ENCODE results near the gene EEF1A2. TPM values are rescaled to one million over a fixed set of nuclear protein-coding genes. Genes with fewer than 3 reads are reported as not detected.

Gene EEF1A2
- polyA plus RNA-seq, 2 of the 4 experiments (the other 2 are of a cell fraction), result 16.3 to 129 TPM

GRCh38 chr20:63497138-63497945 lies 1.5 kb downstream of the EEF1A2 start (continued):
- TF ChIP-seq E2F6 (IDR thresholded peaks at IDR 0.05; ENCODE audit: borderline replicate concordance, low read depth), result no peak
- no peak for TF ChIP-seq USF2 (IDR thresholded peaks at IDR 0.05)
- TF ChIP-seq TFCP2L1 (CRISPR knock-in tag; IDR thresholded peaks at IDR 0.05), result no peak

GRCh38 chr20:63496596-63497120 lies 2.2 kb downstream of the EEF1A2 start:
- POLR2A ChIA-PET, result interaction anchor here (0.9 to 1.6 kb wide), 3 partner anchors 24 to 33 kb away, joined by 3 to 21 read pairs (median 3); partner anchors contain the start of gene PPDPF
- no peak for FAIRE-seq
- TF ChIP-seq RNF2 (IDR thresholded peaks at IDR 0.05; ENCODE audit: borderline replicate concordance, low read depth) (no peak), NR3C1 (IDR thresholded peaks at IDR 0.05) (no peak), JUN (IDR thresholded peaks at IDR 0.05) (no peak), CTCF (IDR thresholded peaks at IDR 0.05) (no peak), SREBF2 (IDR thresholded peaks at IDR 0.05) (no peak), ZC3H11A (IDR thresholded peaks at IDR 0.05) (no peak)
- Histone ChIP-seq H3K4me1 (peaks cover 27% of the 10 kb centered on the region), H3K4me2 (peak overlapping the region; percentile 100), H3K9me3 (no peaks in the 10 kb centered on the region), H3K27ac (peak overlapping the region in 1 of 2 experiments; percentile 55; a peak in 3 of 6 replicates), H3K4me3 (no peak overlapping the region)
- 48% methylated on average over 9 of the region's 16 CpGs for WGBS (ENCODE audit: missing lambda C conversion rate)
- DNase-seq (ENCODE audit: low read depth in 1 of 2, low spot score in 1 of 2), result no peak
- CTCF ChIA-PET, result interaction anchor here (0.6 to 3.6 kb wide), 39 partner anchors 9 to 484 kb away, joined by 3 to 75 read pairs (median 5); partner anchors contain the start of genes KCNQ2, PPDPF, PRPF6 and PTK6
- peak in 1 of 2 experiments; percentile 67; a peak in 3 of 6 replicates for ATAC-seq

- H3K9me3 ChIP-seq, result no peaks in the 10 kb centered on the region
- DNase-seq (ENCODE audit: low read depth in 1 of 2, low spot score in 1 of 2), result peak; percentile 58 to 73
- no peak for FAIRE-seq
- 32% methylated on average over 27 of the region's 48 CpGs for WGBS (ENCODE audit: missing lambda C conversion rate)
- H3K4me2 ChIP-seq, result peak overlapping the region; percentile 100
- H3K4me3 ChIP-seq, result no peak overlapping the region
- POLR2A ChIA-PET, result interaction anchor here (0.9 to 1.6 kb wide), 3 partner anchors 25 to 34 kb away, joined by 3 to 21 read pairs (median 3); partner anchors contain the start of gene PPDPF
- CTCF ChIA-PET, result interaction anchor here (0.6 to 3.6 kb wide), 38 partner anchors 9 to 480 kb away, joined by 3 to 75 read pairs (median 5); partner anchors contain the start of genes KCNQ2, PPDPF and PTK6
- ATAC-seq, result peak in 1 of 2 experiments; percentile 79; a peak in 3 of 6 replicates
- TF ChIP-seq ZNF302 (CRISPR knock-in tag; IDR thresholded peaks at IDR 0.05) (no peak), MAX (IDR thresholded peaks at IDR 0.05) (peak; percentile 50), CHD4 (IDR thresholded peaks at IDR 0.05; ENCODE audit: borderline replicate concordance) (no peak), JUN (IDR thresholded peaks at IDR 0.05) (no peak), FOSB (CRISPR knock-in tag; IDR thresholded peaks at IDR 0.05) (no peak), RFX5 (IDR thresholded peaks at IDR 0.05) (no peak), FOXS1 (CRISPR knock-in tag; IDR thresholded peaks at IDR 0.05) (no peak), BCL3 (IDR thresholded peaks at IDR 0.05) (no peak), E2F6 (IDR thresholded peaks at IDR 0.05; ENCODE audit: borderline replicate concordance, low read depth) (peak; percentile 36; the same call in 1 of the 2 replicates), CTCF (IDR thresholded peaks at IDR 0.05) (peak; percentile 90), ZFP36 (IDR thresholded peaks at IDR 0.05; ENCODE audit: borderline replicate concordance, partially characterized antibody) (no peak), PHF8 (IDR thresholded peaks at IDR 0.05; ENCODE audit: borderline replicate concordance, low read depth) (no peak), MAZ (IDR thresholded peaks at IDR 0.05; ENCODE audit: borderline replicate concordance, low read depth, low read length) (no peak), RAD21 (conservative IDR thresholded peaks at IDR 0.05 in 1 of 2, IDR thresholded peaks at IDR 0.05 in 1 of 2) (peak; percentile 52 to 63), SMC3 (IDR thresholded peaks at IDR 0.05) (peak; percentile 73)
- H3K4me1 ChIP-seq, result peaks cover 27% of the 10 kb centered on the region
- peak overlapping the region in 1 of 2 experiments; percentile 55; a peak in 3 of 6 replicates for H3K27ac ChIP-seq
Observed at GRCh38 chr20:63495741-63496595, 2.9 kb downstream of the EEF1A2 start.
